WTC11 (cell line): Measurements from ENCODE around the gene CPNE4. TPM values are rescaled to one million over a fixed set of nuclear protein-coding genes. Genes with fewer than 3 reads are reported as not detected.

Experiments
- ATAC-seq: fragments of 200-7000 bp; cut with Tn5 transposase; 2 replicates; pipeline ENCODE4 v1.10.0; 2021; ENCODE audit warnings: mild to moderate bottlenecking, moderate library complexity
- CTCF ChIA-PET: fragments of 300-600 bp; sonication (Branson Sonifier 250); formaldehyde crosslinking; loops from one replicate; lab custom pipeline; 2021; ENCODE audit warnings: antibody characterized with exemption; lab: Charles Lee
- POLR2A ChIA-PET: fragments of 350-600 bp; sonication (Branson Sonifier 250); formaldehyde crosslinking; loops from one replicate; lab custom pipeline; 2021; ENCODE audit warnings: antibody characterized with exemption; lab: Charles Lee
- DNase-seq: peaks from one replicate; pipeline ENCODE4 v3.0.0; 2021; ENCODE audit warnings: low spot score
- H3K27ac Mint-ChIP-seq: 2 replicates; pipeline ENCODE4 v1.8.0; 2021; ENCODE audit warnings: mixed read lengths
- H3K27me3 Mint-ChIP-seq: 2 replicates; pipeline ENCODE4 v1.8.0; 2021; ENCODE audit warnings: low read depth, mild to moderate bottlenecking, moderate library complexity, mixed read lengths
- H3K36me3 Mint-ChIP-seq: 2 replicates; pipeline ENCODE4 v1.8.0; 2021; ENCODE audit warnings: mixed read lengths
- H3K4me1 Mint-ChIP-seq: 2 replicates; pipeline ENCODE4 v1.8.0; 2022; ENCODE audit warnings: mixed read lengths
- H3K4me3 Mint-ChIP-seq: 2 replicates; pipeline ENCODE4 v1.8.0; 2021; ENCODE audit warnings: mild to moderate bottlenecking, moderate library complexity, mixed read lengths
- H3K9me3 Mint-ChIP-seq: 2 replicates; pipeline ENCODE4 v1.8.0; 2021; ENCODE audit warnings: mixed read lengths
- AFF4 ChIP-seq: sonication (generic); formaldehyde crosslinking; IDR thresholded peaks from 2 replicates; pipeline ENCODE4 v1.8.1; 2023; ENCODE audit warnings: mild to moderate bottlenecking, missing genetic modification reagents, borderline replicate concordance
- ARID4B ChIP-seq: sonication (generic); formaldehyde crosslinking; IDR thresholded peaks from 2 replicates; pipeline ENCODE4 v1.8.0; 2023; ENCODE audit warnings: missing genetic modification reagents, mild to moderate bottlenecking, borderline replicate concordance
- ATF3 ChIP-seq: sonication (generic); formaldehyde crosslinking; conservative IDR thresholded peaks from 2 replicates; pipeline ENCODE4 v1.8.1; 2022; ENCODE audit warnings: mild to moderate bottlenecking, missing genetic modification reagents
- ATF6 ChIP-seq: sonication (generic); formaldehyde crosslinking; IDR thresholded peaks from 2 replicates; pipeline ENCODE4 v1.8.1; 2023; ENCODE audit warnings: mild to moderate bottlenecking, missing genetic modification reagents
- E2F4 ChIP-seq: sonication (generic); formaldehyde crosslinking; IDR thresholded peaks from 2 replicates; pipeline ENCODE4 v1.8.1; 2022; ENCODE audit warnings: low read depth, mild to moderate bottlenecking, moderate library complexity, missing genetic modification reagents, borderline replicate concordance
- E2F5 ChIP-seq: sonication (generic); formaldehyde crosslinking; IDR thresholded peaks from 2 replicates; pipeline ENCODE4 v1.8.1; 2022; ENCODE audit warnings: mild to moderate bottlenecking, moderate library complexity, missing genetic modification reagents
- FOXP4 ChIP-seq: sonication (generic); formaldehyde crosslinking; IDR thresholded peaks from 2 replicates; pipeline ENCODE4 v1.8.0; 2022; ENCODE audit warnings: mild to moderate bottlenecking, missing genetic modification reagents
- GRHL2 ChIP-seq: fragments of 250-450 bp; sonication (Bioruptor Pico); IDR thresholded peaks from 2 replicates; pipeline ENCODE4 v1.8.0; 2022; ENCODE audit warnings: mild to moderate bottlenecking, moderate library complexity; ENCODE audit not compliant: insufficient replicate concordance, severe bottlenecking
- HMGXB4 ChIP-seq: sonication (generic); formaldehyde crosslinking; IDR thresholded peaks from 2 replicates; pipeline ENCODE4 v1.8.1; 2023; ENCODE audit warnings: mild to moderate bottlenecking, moderate library complexity, missing genetic modification reagents
- JAZF1 ChIP-seq: fragments of 250-450 bp; sonication (Bioruptor Pico); IDR thresholded peaks from 2 replicates; pipeline ENCODE4 v1.9.0; 2021; ENCODE audit warnings: moderate library complexity, mild to moderate bottlenecking, inconsistent platforms
- KAT7 ChIP-seq: sonication (generic); formaldehyde crosslinking; IDR thresholded peaks from 2 replicates; pipeline ENCODE4 v1.8.1; 2023; ENCODE audit warnings: missing genetic modification reagents, mild to moderate bottlenecking, borderline replicate concordance
- OVOL2 ChIP-seq: fragments of 250-450 bp; sonication (Bioruptor Pico); IDR thresholded peaks from 2 replicates; pipeline ENCODE4 v1.9.0; 2021; ENCODE audit warnings: mild to moderate bottlenecking, borderline replicate concordance
- TP53 ChIP-seq: sonication (generic); formaldehyde crosslinking; IDR thresholded peaks from 2 replicates; pipeline ENCODE4 v1.8.1; 2023; ENCODE audit warnings: mild to moderate bottlenecking, missing genetic modification reagents
- ZBTB21 ChIP-seq: sonication (generic); formaldehyde crosslinking; IDR thresholded peaks from 2 replicates; pipeline ENCODE4 v1.8.1; 2023; ENCODE audit warnings: mild to moderate bottlenecking, missing genetic modification reagents, borderline replicate concordance
- total RNA-seq: library from RNA; stranded (reverse); gene quantifications from 3 replicates; pipeline ENCODE4 v1.2.3, GENCODE V29; 2021

CPNE4 gene
- total RNA-seq, 1 experiment from 2014 or later, result 2.4 TPM

GRCh38 chr3:131907796-131908195 lies 127.0 kb downstream of the CPNE4 start (continued):
- no peak for TF ChIP-seq E2F4 (CRISPR knock-in tag)
- TF ChIP-seq KAT7 (CRISPR knock-in tag), result no peak

- H3K27ac Mint-ChIP-seq, result no peak overlapping the region
- CTCF ChIA-PET, result no interaction called here
- H3K4me1 Mint-ChIP-seq, result peaks cover 2% of the 10 kb centered on the region
- ATAC-seq (no peak), DNase-seq (no peak)
- POLR2A ChIA-PET, result no interaction called here
- H3K27me3 Mint-ChIP-seq, result no peaks in the 10 kb centered on the region
- H3K9me3 Mint-ChIP-seq, result no peaks in the 10 kb centered on the region
- TF ChIP-seq ATF3 (CRISPR knock-in tag) (no peak), HMGXB4 (no peak)
- no peak overlapping the region for H3K4me3 Mint-ChIP-seq
- no peaks in the 10 kb centered on the region for H3K36me3 Mint-ChIP-seq
These were observed 130.8 kb downstream of the CPNE4 start for GRCh38 chr3:131903988-131904415.

GRCh38 chr3:131901686-131902085 lies 133.1 kb downstream of the CPNE4 start:
- Mint-ChIP-seq H3K27me3 (no peaks in the 10 kb centered on the region), H3K4me3 (no peak overlapping the region), H3K4me1 (peaks cover 5% of the 10 kb centered on the region), H3K36me3 (no peaks in the 10 kb centered on the region), H3K9me3 (no peaks in the 10 kb centered on the region), H3K27ac (no peak overlapping the region)
- ChIA-PET POLR2A (no interaction called here), CTCF (no interaction called here)
- ATAC-seq (no peak; the same call in 1 of the 2 replicates), DNase-seq (no peak)
- TF ChIP-seq FOXP4 (CRISPR knock-in tag) (no peak), ARID4B (CRISPR knock-in tag) (no peak), JAZF1 (CRISPR knock-in tag) (no peak), AFF4 (CRISPR knock-in tag) (no peak), E2F5 (CRISPR knock-in tag) (no peak), ATF6 (CRISPR knock-in tag) (no peak), OVOL2 (no peak), TP53 (no peak), ZBTB21 (CRISPR knock-in tag) (no peak), GRHL2 (CRISPR knock-in tag) (no peak), ATF3 (CRISPR knock-in tag) (no peak)
